Osteocyte (in vitro differentiated cells): ENCODE measurements around the gene SDF4. TPM values are rescaled to one million over a fixed set of nuclear protein-coding genes. Genes with fewer than 3 reads are reported as not detected.

ENCODE experiments used
- DNase-seq: peaks from one replicate; pipeline ENCODE4 v3.0.0; 2021; ENCODE audit warnings: mixed read lengths; ENCODE audit not compliant: unreplicated experiment; ENCODE audit errors: extremely low spot score
- H3K27ac Mint-ChIP-seq: one replicate; pipeline ENCODE4 v1.8.0; 2021; ENCODE audit warnings: mild to moderate bottlenecking, mixed read lengths; ENCODE audit not compliant: unreplicated experiment
- H3K27me3 Mint-ChIP-seq: one replicate; pipeline ENCODE4 v1.8.0; 2021; ENCODE audit warnings: mixed read lengths; ENCODE audit not compliant: unreplicated experiment
- H3K36me3 Mint-ChIP-seq: one replicate; pipeline ENCODE4 v1.8.0; 2021; ENCODE audit warnings: mixed read lengths; ENCODE audit not compliant: unreplicated experiment
- H3K4me1 Mint-ChIP-seq: one replicate; pipeline ENCODE4 v1.8.0; 2021; ENCODE audit warnings: mixed read lengths; ENCODE audit not compliant: unreplicated experiment
- H3K4me3 Mint-ChIP-seq: one replicate; pipeline ENCODE4 v1.8.0; 2021; ENCODE audit warnings: mild to moderate bottlenecking, moderate library complexity, mixed read lengths; ENCODE audit not compliant: unreplicated experiment
- H3K9me3 Mint-ChIP-seq: one replicate; pipeline ENCODE4 v1.8.0; 2021; ENCODE audit warnings: mixed read lengths; ENCODE audit not compliant: unreplicated experiment
- CTCF ChIP-seq: fragments of 200-600 bp; sonication (generic); IDR thresholded peaks from 2 replicates; pipeline ENCODE4 v1.5.0; 2021; ENCODE audit warnings: antibody characterized with exemption, mild to moderate bottlenecking, moderate library complexity
- total RNA-seq: library from RNA; stranded (reverse); gene quantifications from 2 replicates; pipeline ENCODE4 v1.2.1, GENCODE V29; 2021

The SDF4 gene
- total RNA-seq, 1 donor from 2014 or later: 196 TPM

GRCh38 chr1:1183221-1183747, 48.5 kb downstream of the SDF4 start:
- Mint-ChIP-seq H3K9me3 (no peaks in the 10 kb centered on the region), H3K27me3 (peaks cover 2% of the 10 kb centered on the region), H3K27ac (no peak overlapping the region), H3K4me3 (no peak overlapping the region), H3K4me1 (no peaks in the 10 kb centered on the region), H3K36me3 (no peaks in the 10 kb centered on the region)
- no peak for DNase-seq
- TF ChIP-seq CTCF: no peak

GRCh38 chr1:1182491-1183220, 49.1 kb downstream of the SDF4 start:
- Mint-ChIP-seq H3K27me3 (peaks cover 2% of the 10 kb centered on the region), H3K4me3 (no peak overlapping the region), H3K36me3 (no peaks in the 10 kb centered on the region), H3K9me3 (no peaks in the 10 kb centered on the region), H3K27ac (no peak overlapping the region), H3K4me1 (no peaks in the 10 kb centered on the region)
- TF ChIP-seq CTCF: no peak
- DNase-seq: no peak

- no peak for DNase-seq
- Mint-ChIP-seq H3K27ac (no peak overlapping the region), H3K4me1 (no peaks in the 10 kb centered on the region), H3K9me3 (no peaks in the 10 kb centered on the region), H3K27me3 (peaks cover 6% of the 10 kb centered on the region), H3K36me3 (no peaks in the 10 kb centered on the region), H3K4me3 (no peak overlapping the region)
- no peak for TF ChIP-seq CTCF
Measured at GRCh38 chr1:1181938-1182410, 49.8 kb downstream of the SDF4 start.

GRCh38 chr1:1181129-1181937, 50.5 kb downstream of the SDF4 start:
- no peak for DNase-seq
- TF ChIP-seq CTCF: no peak
- H3K36me3 Mint-ChIP-seq: no peaks in the 10 kb centered on the region
- peaks cover 10% of the 10 kb centered on the region for H3K27me3 Mint-ChIP-seq
- no peaks in the 10 kb centered on the region for H3K9me3 Mint-ChIP-seq
- H3K4me1 Mint-ChIP-seq: no peaks in the 10 kb centered on the region
- H3K27ac Mint-ChIP-seq: peak overlapping the region; percentile 61
- no peak overlapping the region for H3K4me3 Mint-ChIP-seq
